ENCODE measurements around the gene OOSP3. TPM values are rescaled to one million over a fixed set of nuclear protein-coding genes. Genes with fewer than 3 reads are reported as not detected.

The OOSP3 gene
- total RNA-seq, 2 donors from 2014 or later: not detected

- H3K27ac Mint-ChIP-seq: no peak overlapping the region
- no peak for DNase-seq
- H3K27me3 Mint-ChIP-seq (ENCODE audit: insufficient read depth): no peaks in the 10 kb centered on the region
- H3K4me3 ChIP-seq (ENCODE audit: low read length): no peak overlapping the region
- H3K36me3 ChIP-seq (ENCODE audit: control insufficient read depth, insufficient read depth, low read length): no peaks in the 10 kb centered on the region
- no peak overlapping the region for H3K27ac ChIP-seq (ENCODE audit: low read depth, low read length)
- no peaks in the 10 kb centered on the region for H3K36me3 Mint-ChIP-seq (ENCODE audit: low read depth)
- H3K4me3 Mint-ChIP-seq: no peak overlapping the region
- no peak overlapping the region for H3K9ac ChIP-seq (ENCODE audit: extremely low read depth, low read length, poor library complexity, severe bottlenecking)
- H3K4me1 Mint-ChIP-seq: no peaks in the 10 kb centered on the region
- WGBS, 2 experiments (ENCODE audit: insufficient coverage in 1 of 2, insufficient read length in 1 of 2): 67 to 100% methylated on average over 1 of the region's 1 CpG
- H3K4me1 ChIP-seq (ENCODE audit: control insufficient read depth, insufficient read depth, low read length): no peaks in the 10 kb centered on the region
- TF ChIP-seq, protein P1, sequence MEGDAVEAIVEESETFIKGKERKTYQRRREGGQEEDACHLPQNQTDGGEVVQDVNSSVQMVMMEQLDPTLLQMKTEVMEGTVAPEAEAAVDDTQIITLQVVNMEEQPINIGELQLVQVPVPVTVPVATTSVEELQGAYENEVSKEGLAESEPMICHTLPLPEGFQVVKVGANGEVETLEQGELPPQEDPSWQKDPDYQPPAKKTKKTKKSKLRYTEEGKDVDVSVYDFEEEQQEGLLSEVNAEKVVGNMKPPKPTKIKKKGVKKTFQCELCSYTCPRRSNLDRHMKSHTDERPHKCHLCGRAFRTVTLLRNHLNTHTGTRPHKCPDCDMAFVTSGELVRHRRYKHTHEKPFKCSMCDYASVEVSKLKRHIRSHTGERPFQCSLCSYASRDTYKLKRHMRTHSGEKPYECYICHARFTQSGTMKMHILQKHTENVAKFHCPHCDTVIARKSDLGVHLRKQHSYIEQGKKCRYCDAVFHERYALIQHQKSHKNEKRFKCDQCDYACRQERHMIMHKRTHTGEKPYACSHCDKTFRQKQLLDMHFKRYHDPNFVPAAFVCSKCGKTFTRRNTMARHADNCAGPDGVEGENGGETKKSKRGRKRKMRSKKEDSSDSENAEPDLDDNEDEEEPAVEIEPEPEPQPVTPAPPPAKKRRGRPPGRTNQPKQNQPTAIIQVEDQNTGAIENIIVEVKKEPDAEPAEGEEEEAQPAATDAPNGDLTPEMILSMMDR (conservative IDR thresholded peaks at IDR 0.05): no peak
- H3K9me3 Mint-ChIP-seq: no peaks in the 10 kb centered on the region
- no peaks in the 10 kb centered on the region for H3K9me3 ChIP-seq (ENCODE audit: control insufficient read depth, low read length)
- no peaks in the 10 kb centered on the region for H3K27me3 ChIP-seq (ENCODE audit: control insufficient read depth, insufficient read depth, low read length, poor library complexity, severe bottlenecking)
These were observed 13.6 kb upstream of the OOSP3 start for GRCh38 chr11:59865031-59865430.

DNA sequence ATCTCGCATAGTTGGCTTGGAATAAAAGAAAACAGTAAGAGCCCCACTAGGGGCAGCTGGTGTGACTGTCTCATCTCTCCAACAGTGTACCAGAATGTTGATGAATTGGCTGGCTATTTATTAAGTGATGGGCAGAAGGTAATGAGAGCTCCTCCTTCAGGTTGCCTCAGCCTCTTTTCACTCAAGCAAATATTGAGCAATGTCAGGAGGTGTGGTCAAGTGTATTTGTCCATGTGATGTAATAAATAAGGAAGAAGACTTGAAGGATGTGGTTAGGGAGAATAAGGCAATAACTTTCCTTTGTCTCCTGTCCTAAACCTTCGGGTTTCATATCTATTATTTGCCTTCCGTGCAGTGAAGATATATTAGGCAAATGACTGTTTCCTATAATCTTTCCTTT lies 12.2 kb upstream of the OOSP3 start, which contains the start of gene TCN1:
Gene TCN1 (minus strand): TSS at position 91 of the 400 bp plus-strand sequence. CDS start 17 bp downstream, at position 74.
- no peaks in the 10 kb centered on the region for H3K9me3 ChIP-seq (ENCODE audit: control insufficient read depth, low read length)
- DNase-seq: no peak
- no peaks in the 10 kb centered on the region for H3K36me3 ChIP-seq (ENCODE audit: control insufficient read depth, insufficient read depth, low read length)
- TF ChIP-seq, protein P1 (conservative IDR thresholded peaks at IDR 0.05): no peak
- no peaks in the 10 kb centered on the region for H3K27me3 Mint-ChIP-seq (ENCODE audit: insufficient read depth)
- 94% methylated on average over 3 of the region's 3 CpGs; no CpG with 5 or more reads in 1 of the 2 experiments for WGBS, 2 experiments (ENCODE audit: insufficient coverage in 1 of 2, insufficient read length in 1 of 2)
- no peak within 1 kb of the TSS for H3K4me3 ChIP-seq (ENCODE audit: low read length)
- H3K27ac ChIP-seq (ENCODE audit: low read depth, low read length): no peak within 1 kb of the TSS
- H3K4me1 ChIP-seq (ENCODE audit: control insufficient read depth, insufficient read depth, low read length): no peaks in the 10 kb centered on the region
- H3K27me3 ChIP-seq (ENCODE audit: control insufficient read depth, insufficient read depth, low read length, poor library complexity, severe bottlenecking): no peaks in the 10 kb centered on the region
- H3K36me3 Mint-ChIP-seq (ENCODE audit: low read depth): no peaks in the 10 kb centered on the region
- peaks cover 3% of the 10 kb centered on the region for H3K9me3 Mint-ChIP-seq
- no peak within 1 kb of the TSS for H3K9ac ChIP-seq (ENCODE audit: extremely low read depth, low read length, poor library complexity, severe bottlenecking)
- no peak within 1 kb of the TSS for H3K4me3 Mint-ChIP-seq
- no peaks in the 10 kb centered on the region for H3K4me1 Mint-ChIP-seq
- no peak within 1 kb of the TSS for H3K27ac Mint-ChIP-seq

DNA sequence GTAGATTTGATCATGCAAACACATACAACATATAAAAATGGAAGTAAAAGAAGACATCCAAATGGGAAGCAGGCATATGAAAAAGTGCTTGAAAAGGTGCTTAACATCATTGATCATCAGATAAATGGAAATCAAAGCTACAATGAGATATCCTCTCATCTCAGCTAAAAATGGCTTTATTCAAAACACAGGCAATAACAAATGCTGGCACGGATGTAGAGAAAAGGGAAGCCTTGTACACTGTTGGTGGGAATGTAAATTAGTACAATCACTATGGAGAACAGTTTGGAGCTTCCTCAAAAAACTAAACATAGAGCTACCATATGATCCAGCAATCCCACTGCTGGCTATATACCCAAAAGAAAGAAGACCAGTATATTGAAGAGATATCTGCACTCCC lies 11.7 kb upstream of the OOSP3 start:
- no peak overlapping the region for H3K27ac Mint-ChIP-seq
- H3K4me1 ChIP-seq (ENCODE audit: control insufficient read depth, insufficient read depth, low read length): no peaks in the 10 kb centered on the region
- peaks cover 3% of the 10 kb centered on the region for H3K9me3 Mint-ChIP-seq
- no peaks in the 10 kb centered on the region for H3K36me3 Mint-ChIP-seq (ENCODE audit: low read depth)
- H3K4me3 ChIP-seq (ENCODE audit: low read length): no peak overlapping the region
- no peaks in the 10 kb centered on the region for H3K27me3 Mint-ChIP-seq (ENCODE audit: insufficient read depth)
- TF ChIP-seq, protein P1 (conservative IDR thresholded peaks at IDR 0.05): no peak
- H3K27ac ChIP-seq (ENCODE audit: low read depth, low read length): no peak overlapping the region
- no peak overlapping the region for H3K9ac ChIP-seq (ENCODE audit: extremely low read depth, low read length, poor library complexity, severe bottlenecking)
- H3K9me3 ChIP-seq (ENCODE audit: control insufficient read depth, low read length): no peaks in the 10 kb centered on the region
- H3K36me3 ChIP-seq (ENCODE audit: control insufficient read depth, insufficient read depth, low read length): no peaks in the 10 kb centered on the region
- H3K27me3 ChIP-seq (ENCODE audit: control insufficient read depth, insufficient read depth, low read length, poor library complexity, severe bottlenecking): no peaks in the 10 kb centered on the region
- 67% methylated on average over 1 of the region's 1 CpG; no CpG with 5 or more reads in 1 of the 2 experiments for WGBS, 2 experiments (ENCODE audit: insufficient coverage in 1 of 2, insufficient read length in 1 of 2)
- no peak for DNase-seq
- no peaks in the 10 kb centered on the region for H3K4me1 Mint-ChIP-seq
- H3K4me3 Mint-ChIP-seq: no peak overlapping the region
